GM12873 (cell line): ENCODE measurements around the gene DDR1.

Experiments used
- CTCF ChIP-seq: IDR thresholded peaks from 2 replicates; pipeline ENCODE4 v1.5.1; 2012; ENCODE audit warnings: low read depth, mild to moderate bottlenecking, moderate library complexity, low read length, control low read depth; ENCODE audit not compliant: insufficient read depth; ENCODE audit errors: missing control alignments

DDR1 gene

DNA sequence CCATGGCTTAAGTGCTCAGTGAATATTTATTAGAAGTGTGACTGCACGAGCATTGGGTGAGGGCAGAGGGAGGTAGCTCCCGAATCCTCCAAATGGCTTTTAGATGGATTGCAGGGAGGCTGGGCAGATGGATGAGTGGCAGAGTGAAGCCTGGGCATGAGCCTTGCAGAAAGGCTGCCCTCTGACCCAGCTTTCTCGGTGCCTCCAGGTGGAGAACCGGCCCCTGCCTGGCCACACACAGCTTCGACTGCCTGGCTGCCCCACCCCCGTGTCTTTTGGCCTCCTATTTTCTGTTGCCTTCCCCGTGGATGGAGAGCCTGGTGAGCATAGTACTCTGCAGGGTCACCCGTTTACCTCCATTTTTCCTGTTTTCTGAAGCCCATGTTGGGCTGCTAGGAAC is 33.2 kb downstream of the DDR1 start:
- no peak for TF ChIP-seq CTCF

- TF ChIP-seq CTCF = no peak
These were observed 34.4 kb downstream of the DDR1 start for GRCh38 chr6:30918670-30919069.

DNA sequence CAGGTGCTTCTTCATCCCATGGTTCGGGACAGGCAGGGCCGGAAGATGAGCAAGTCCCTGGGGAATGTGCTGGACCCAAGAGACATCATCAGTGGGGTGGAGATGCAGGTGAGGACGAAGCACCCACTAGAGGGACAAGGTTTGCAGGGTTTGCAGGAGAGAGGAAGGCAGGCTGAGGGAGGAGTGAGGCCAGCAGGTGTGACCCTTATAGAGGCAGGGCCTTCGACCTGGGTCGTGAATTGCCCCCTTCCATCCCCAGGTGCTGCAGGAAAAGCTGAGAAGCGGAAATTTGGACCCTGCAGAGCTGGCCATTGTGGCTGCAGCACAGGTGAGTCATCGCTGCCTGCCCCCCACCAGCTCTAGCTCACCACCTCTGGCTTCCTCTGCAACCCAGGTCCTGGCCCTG is 38.1 kb downstream of the DDR1 start:
- no peak for TF ChIP-seq CTCF

- TF ChIP-seq CTCF = no peak
These were observed 42.3 kb downstream of the DDR1 start for GRCh38 chr6:30926644-30927043.

- no peak for TF ChIP-seq CTCF
These were observed 44.4 kb downstream of the DDR1 start for GRCh38 chr6:30928677-30929076.

DNA sequence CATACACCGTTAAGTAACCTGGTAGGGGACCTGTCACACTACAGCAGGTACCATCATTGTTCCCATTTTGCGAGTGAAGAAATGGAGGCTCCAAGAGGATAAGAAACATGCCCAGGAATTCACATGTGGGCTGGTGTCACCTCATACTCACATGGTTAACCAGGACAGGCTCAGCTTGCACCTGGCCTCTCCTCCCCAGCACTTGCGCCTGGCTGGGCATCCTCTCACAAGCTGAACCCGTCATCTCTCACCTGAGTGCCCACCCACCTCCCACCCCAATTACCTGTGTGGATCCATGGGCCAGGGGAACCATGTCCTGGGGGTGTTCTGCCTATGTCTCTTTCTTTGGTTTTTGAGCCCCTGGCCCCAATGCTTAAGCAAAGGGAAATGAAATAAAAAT is 46.2 kb downstream of the DDR1 start:
- no peak for TF ChIP-seq CTCF

DNA sequence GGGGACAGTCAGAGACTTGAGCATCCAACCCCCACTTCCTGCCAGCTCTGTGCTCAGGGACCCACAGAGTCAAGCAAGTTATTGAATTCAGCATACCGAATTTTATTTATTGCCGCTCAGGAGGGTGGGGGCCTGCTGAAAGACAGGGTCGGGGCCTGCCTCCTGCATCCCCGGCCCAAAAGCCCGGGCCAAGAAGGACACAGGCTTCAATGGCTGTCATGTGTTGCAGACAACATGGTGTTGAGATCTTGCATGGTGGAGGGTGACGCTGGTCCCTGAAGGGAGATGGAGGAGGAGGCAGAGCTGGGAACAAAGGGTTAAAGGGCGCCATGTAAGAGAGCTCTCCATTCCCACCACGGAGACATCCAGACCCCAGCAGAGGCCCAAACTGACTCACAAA is 47.0 kb downstream of the DDR1 start:
- TF ChIP-seq CTCF = no peak
